Stimulated activated naive B cell treated with anti-CD40 and anti-IgM and Interleukin-4, amounts not matched to agents 10 μg/mL and 1 μg/mL and 100 μg/mL, for 72 hours (primary cell): ENCODE measurements around the gene CFAP46.
A peak's percentile ranks its signal among the peaks of the same experiment; 100 is the strongest.
"Not testable (repeated sequence)": the region's sequence is repeated elsewhere in the genome, so short reads cannot be mapped to it uniquely, and the experiment has no call there.

Experiments
- ATAC-seq, 2 donors: fragments of 150-1000 bp; cut with Tn5 transposase; replicated peaks; 2 replicates each; pipeline ENCODE4 v1.10.0; 2021; ENCODE audit warnings: moderate library complexity in 1 of 2
- DNase-seq: peaks from one replicate; pipeline ENCODE4 v3.0.0; 2021
- H3K27ac Mint-ChIP-seq: one replicate; pipeline ENCODE4 v1.8.0; 2022; ENCODE audit warnings: mild to moderate bottlenecking, mixed read lengths
- H3K27me3 Mint-ChIP-seq, 2 donors: one replicate each; pipeline ENCODE4 v1.8.0; 2022; ENCODE audit warnings: mixed read lengths in 2 of 2
- H3K36me3 Mint-ChIP-seq, 2 donors: one replicate each; pipeline ENCODE4 v1.8.0; 2022; ENCODE audit warnings: mixed read lengths in 2 of 2, mild to moderate bottlenecking in 1 of 2
- H3K4me1 Mint-ChIP-seq, 2 donors: one replicate each; pipeline ENCODE4 v1.8.0; 2022; ENCODE audit warnings: mixed read lengths in 2 of 2, mild to moderate bottlenecking in 1 of 2
- H3K4me3 Mint-ChIP-seq, 2 donors: one replicate each; pipeline ENCODE4 v1.8.0; 2022; ENCODE audit warnings: mild to moderate bottlenecking in 2 of 2, mixed read lengths in 2 of 2, moderate library complexity in 1 of 2
- H3K9me3 Mint-ChIP-seq, 2 donors: one replicate each; pipeline ENCODE4 v1.8.0; 2022; ENCODE audit warnings: mixed read lengths in 2 of 2, mild to moderate bottlenecking in 1 of 2

CFAP46 gene

GRCh38 chr10:132835848-132836233 lies 106.5 kb downstream of the CFAP46 start:
- Mint-ChIP-seq H3K4me3 (no peak overlapping the region), H3K4me1 (peaks cover 6 to 8% of the 10 kb centered on the region in 2 donors), H3K27ac (no peak overlapping the region), H3K36me3 (no peaks in the 10 kb centered on the region), H3K9me3 (no peaks in the 10 kb centered on the region), H3K27me3 (peaks cover 0 to 28% of the 10 kb centered on the region in 2 donors)
- DNase-seq (no peak), ATAC-seq (no peak)

- H3K4me3 Mint-ChIP-seq: no peak overlapping the region
- DNase-seq (no peak), ATAC-seq (no peak)
- no peak overlapping the region for H3K27ac Mint-ChIP-seq
- H3K27me3 Mint-ChIP-seq: peaks cover 0 to 31% of the 10 kb centered on the region in 2 donors
- H3K4me1 Mint-ChIP-seq: peaks cover 6 to 8% of the 10 kb centered on the region in 2 donors
- no peaks in the 10 kb centered on the region for H3K9me3 Mint-ChIP-seq
- no peaks in the 10 kb centered on the region for H3K36me3 Mint-ChIP-seq
These were observed 107.2 kb downstream of the CFAP46 start for GRCh38 chr10:132834891-132835847.

DNA sequence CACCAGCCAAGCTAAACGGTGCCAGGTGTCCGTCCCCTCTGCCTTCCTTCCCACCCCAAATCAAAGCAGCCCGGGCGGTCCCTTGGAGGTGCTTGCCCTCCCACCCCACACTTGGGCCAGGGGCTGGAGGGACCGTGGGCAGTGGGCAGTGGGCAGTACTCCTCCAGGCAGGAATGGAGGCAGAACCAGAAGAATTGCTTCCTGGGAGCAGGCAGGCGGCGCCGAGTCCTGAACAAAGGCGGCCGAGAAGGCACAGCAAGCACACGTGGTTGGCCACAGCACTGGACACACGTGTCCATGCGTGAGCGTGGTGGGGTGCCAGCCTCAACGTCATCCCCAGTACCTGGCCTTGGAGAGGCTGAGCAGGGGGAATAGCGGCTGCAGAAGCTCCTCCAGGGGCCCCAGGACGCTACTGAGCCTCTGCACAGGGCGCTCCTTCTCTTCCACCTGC lies 108.0 kb downstream of the CFAP46 start:
- peaks cover 0 to 32% of the 10 kb centered on the region in 2 donors for H3K27me3 Mint-ChIP-seq
- H3K36me3 Mint-ChIP-seq: no peaks in the 10 kb centered on the region
- H3K4me3 Mint-ChIP-seq: no peak overlapping the region
- H3K27ac Mint-ChIP-seq: no peak overlapping the region
- ATAC-seq (no peak), DNase-seq (no peak)
- no peaks in the 10 kb centered on the region for H3K9me3 Mint-ChIP-seq
- peaks cover 5 to 8% of the 10 kb centered on the region in 2 donors for H3K4me1 Mint-ChIP-seq

- no peaks in the 10 kb centered on the region for H3K36me3 Mint-ChIP-seq
- peaks cover 0 to 26% of the 10 kb centered on the region in 2 donors for H3K27me3 Mint-ChIP-seq
- H3K4me1 Mint-ChIP-seq: peaks cover 5 to 8% of the 10 kb centered on the region in 2 donors
- no peak for ATAC-seq
- no peak for DNase-seq
- no peaks in the 10 kb centered on the region for H3K9me3 Mint-ChIP-seq
- H3K27ac Mint-ChIP-seq: no peak overlapping the region
- no peak overlapping the region for H3K4me3 Mint-ChIP-seq
These were observed 108.8 kb downstream of the CFAP46 start for GRCh38 chr10:132833421-132834111.

DNA sequence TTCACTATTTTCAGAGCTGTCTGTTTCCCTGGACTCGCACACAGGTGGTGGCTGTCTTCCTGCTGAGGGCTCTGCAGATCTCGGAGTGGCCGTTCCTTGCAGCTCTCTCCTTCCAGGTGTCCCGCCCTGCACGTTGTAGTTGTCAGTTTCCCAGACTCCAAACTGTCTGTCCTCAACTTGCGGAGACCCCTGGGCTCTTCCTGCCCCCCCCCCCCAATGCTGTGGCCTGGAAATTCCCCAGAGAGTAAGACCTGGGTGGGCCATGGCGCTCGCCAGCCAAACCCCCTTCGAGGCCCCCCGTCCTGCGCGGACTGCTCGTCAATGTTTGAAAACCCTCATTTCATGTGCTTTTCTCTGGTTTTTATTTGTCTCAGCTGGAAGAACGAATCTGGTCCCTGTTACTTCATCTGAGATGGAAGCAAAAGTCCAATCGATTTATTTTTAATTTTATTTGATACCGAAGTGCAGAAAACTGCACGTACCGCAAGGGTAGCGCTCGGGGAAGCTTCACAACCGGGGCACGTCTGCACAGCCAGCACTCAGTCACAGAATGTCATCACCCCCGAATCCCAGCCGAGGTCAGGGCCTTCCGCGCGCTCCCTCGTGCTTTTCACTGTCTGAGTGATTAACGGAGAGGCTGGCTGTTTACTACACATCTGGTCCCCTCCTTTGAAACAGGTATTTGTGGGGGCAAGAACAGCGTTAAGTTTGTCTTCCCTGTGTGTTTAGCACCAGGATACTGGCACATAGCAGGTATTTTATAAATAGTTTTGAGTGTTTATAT lies 110.0 kb downstream of the CFAP46 start:
- H3K4me3 Mint-ChIP-seq: no peak overlapping the region
- DNase-seq (no peak), ATAC-seq (no peak)
- H3K27ac Mint-ChIP-seq: no peak overlapping the region
- H3K9me3 Mint-ChIP-seq: no peaks in the 10 kb centered on the region
- peaks cover 0 to 26% of the 10 kb centered on the region in 2 donors for H3K27me3 Mint-ChIP-seq
- no peaks in the 10 kb centered on the region for H3K36me3 Mint-ChIP-seq
- peaks cover 5 to 8% of the 10 kb centered on the region in 2 donors for H3K4me1 Mint-ChIP-seq

DNA sequence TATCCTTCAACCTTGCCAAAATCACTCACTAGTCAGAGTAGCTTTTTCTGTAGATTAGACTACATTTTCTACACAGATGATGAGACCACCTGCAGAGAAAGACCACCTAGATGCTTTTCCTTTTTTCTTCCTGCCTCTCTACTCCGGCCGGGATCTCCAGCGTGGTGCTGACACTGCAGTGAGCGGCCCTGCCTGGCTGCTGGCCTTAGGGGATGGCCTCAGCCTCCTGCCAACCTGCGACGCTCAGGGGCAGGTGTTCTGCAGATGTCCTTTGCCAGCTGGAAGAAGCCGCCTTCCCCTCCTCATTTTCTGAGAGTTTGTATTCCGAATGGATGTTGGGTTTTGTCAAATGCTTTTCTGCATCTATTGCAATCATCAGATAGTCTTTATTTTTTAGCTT lies 113.0 kb downstream of the CFAP46 start:
- H3K27me3 Mint-ChIP-seq: peaks cover 0 to 26% of the 10 kb centered on the region in 2 donors
- H3K27ac Mint-ChIP-seq: no peak overlapping the region
- H3K36me3 Mint-ChIP-seq: no peaks in the 10 kb centered on the region
- no peaks in the 10 kb centered on the region for H3K4me1 Mint-ChIP-seq
- DNase-seq (no peak), ATAC-seq (no peak)
- peaks cover 0 to 1% of the 10 kb centered on the region in 2 donors for H3K9me3 Mint-ChIP-seq
- H3K4me3 Mint-ChIP-seq: no peak overlapping the region

GRCh38 chr10:132828681-132829080 lies 113.7 kb downstream of the CFAP46 start:
- Mint-ChIP-seq H3K9me3 (peaks cover 0 to 1% of the 10 kb centered on the region in 2 donors), H3K4me3 (no peak overlapping the region), H3K27ac (no peak overlapping the region), H3K4me1 (no peaks in the 10 kb centered on the region), H3K27me3 (peaks cover 0 to 26% of the 10 kb centered on the region in 2 donors), H3K36me3 (no peaks in the 10 kb centered on the region)
- no peak for DNase-seq
- no peak for ATAC-seq

DNA sequence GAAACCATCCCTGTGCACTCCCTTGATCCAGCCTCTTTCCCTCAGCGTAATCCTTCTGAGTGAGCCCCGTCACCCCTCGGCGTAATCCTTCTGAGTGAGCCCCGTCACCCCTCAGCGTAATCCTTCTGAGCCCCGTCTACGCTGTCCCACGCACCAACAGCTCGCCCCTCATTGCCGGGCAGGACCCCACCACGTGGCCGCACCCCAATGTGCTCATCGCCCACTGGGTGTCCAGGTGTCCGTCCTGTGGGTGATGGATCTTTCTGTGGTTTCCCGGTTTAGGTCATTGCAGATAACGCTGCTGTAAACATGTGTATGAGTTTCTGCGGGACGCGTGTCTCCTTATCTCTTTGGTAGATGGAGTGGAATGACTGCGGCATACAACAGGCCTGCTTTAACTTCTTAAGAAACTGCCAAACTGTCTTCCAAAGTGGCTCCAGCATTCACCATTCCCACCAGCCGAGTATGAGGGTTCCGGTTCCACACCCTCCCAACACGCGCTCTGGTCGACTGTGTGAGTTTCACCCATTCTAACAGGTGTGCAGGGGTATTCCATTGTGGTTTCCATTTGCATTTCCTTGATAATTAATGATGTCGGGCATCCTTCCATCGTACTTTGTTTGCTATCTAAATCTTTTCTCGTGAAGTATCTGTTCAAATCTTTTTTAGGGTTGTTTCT lies 114.4 kb downstream of the CFAP46 start:
- no peak for DNase-seq
- Mint-ChIP-seq H3K4me1 (no peaks in the 10 kb centered on the region), H3K27me3 (peaks cover 0 to 26% of the 10 kb centered on the region in 2 donors), H3K9me3 (peaks cover 0 to 1% of the 10 kb centered on the region in 2 donors), H3K27ac (peak overlapping the region; percentile 44), H3K36me3 (no peaks in the 10 kb centered on the region), H3K4me3 (no peak overlapping the region)
- no peak for ATAC-seq

DNA sequence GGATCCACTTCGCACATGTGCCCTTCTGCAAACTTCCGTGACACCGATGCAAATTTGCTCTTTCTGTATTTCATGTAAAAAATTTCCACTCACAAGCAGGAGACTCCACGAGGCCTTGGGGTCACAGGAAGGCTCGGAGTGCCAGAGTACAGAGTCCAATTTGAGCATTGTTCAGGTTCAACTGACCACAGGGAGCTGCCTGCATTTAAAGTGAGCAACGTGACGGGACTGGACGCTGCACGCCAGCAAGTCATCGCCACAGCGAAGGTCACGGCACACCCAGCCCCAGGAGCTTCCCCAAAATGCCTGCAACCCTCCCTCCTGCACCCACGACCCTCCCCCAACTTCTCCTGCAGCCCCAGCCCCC lies 115.0 kb downstream of the CFAP46 start:
- no peak overlapping the region for H3K4me3 Mint-ChIP-seq
- peak overlapping the region; percentile 44 for H3K27ac Mint-ChIP-seq
- DNase-seq (no peak), ATAC-seq (no peak)
- peaks cover 0 to 25% of the 10 kb centered on the region in 2 donors for H3K27me3 Mint-ChIP-seq
- no peaks in the 10 kb centered on the region for H3K36me3 Mint-ChIP-seq
- H3K4me1 Mint-ChIP-seq: no peaks in the 10 kb centered on the region
- H3K9me3 Mint-ChIP-seq: peaks cover 0 to 1% of the 10 kb centered on the region in 2 donors

DNA sequence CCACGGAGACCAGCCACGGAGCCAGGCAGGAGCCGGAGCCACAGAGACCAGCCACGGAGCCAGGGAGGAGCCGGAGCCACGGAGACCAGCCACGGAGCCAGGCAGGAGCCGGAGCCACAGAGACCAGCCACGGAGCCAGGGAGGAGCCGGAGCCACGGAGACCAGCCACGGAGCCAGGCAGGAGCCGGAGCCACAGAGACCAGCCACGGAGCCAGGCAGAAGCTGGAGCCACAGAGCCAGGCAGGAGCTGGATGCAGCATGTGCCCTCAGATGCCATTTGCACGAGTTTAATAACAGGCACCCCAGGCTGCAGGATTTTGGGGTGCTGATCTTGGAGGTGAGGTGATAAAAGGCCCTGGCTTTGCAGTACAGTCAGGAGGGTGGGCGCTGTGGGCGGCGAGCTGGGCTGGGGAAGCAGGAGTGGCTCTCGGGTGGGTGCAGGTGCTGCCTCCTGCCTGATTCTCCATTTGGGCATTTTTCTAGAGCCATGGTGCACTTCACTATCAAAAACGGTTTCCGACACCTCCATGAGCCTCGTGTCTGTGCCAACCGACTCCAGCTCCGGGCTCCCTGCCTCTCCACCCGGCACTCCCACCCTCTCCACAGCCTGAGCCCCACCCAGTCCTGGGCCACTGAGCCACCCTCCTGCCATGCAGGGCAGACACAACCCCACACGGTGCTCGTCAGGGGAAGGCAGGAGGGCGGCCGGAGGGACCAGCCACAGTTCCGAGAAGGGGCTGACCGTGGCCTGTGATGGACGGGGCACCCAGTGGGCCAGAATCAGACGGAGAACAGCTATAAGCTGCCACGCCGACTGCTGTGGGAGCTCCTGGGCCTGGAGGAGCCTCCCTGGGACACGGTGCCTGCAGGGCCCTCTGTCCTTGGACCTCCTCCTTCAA lies 115.6 kb downstream of the CFAP46 start:
- Mint-ChIP-seq H3K4me3 (no peak overlapping the region), H3K4me1 (no peaks in the 10 kb centered on the region), H3K27ac (peak overlapping the region; percentile 42), H3K9me3 (peaks cover 0 to 1% of the 10 kb centered on the region in 2 donors), H3K27me3 (peaks cover 0 to 18% of the 10 kb centered on the region in 2 donors), H3K36me3 (no peaks in the 10 kb centered on the region)
- DNase-seq: no peak
- ATAC-seq: no peak

DNA sequence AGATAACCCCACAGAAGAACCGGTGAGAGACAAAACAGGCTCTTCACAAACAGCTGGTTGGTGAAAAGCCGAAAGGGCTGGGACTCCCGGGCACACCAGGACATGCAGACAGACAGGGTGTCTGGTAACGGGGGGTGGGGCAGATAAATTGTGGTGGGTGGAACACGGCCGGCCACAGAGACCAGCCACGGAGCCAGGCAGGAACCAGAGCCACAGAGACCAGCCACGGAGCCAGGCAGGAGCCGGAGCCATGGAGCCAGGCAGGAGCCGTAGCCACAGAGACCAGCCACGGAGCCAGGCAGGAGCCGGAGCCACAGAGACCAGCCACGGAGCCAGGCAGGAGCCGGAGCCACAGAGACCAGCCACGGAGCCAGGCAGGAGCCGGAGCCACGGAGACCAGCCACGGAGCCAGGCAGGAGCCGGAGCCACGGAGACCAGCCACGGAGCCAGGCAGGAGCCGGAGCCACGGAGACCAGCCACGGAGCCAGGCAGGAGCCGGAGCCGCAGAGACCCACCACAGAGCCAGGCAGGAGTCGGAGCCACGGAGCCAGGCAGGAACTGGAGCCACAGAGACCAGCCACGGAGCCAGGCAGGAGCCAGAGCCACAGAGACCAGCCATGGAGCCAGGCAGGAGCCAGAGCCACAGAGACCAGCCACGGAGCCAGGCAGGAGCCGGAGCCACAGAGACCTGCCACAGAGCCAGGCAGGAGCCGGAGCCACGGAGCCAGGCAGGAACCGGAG lies 116.4 kb downstream of the CFAP46 start:
- H3K27me3 Mint-ChIP-seq: peaks cover 0 to 10% of the 10 kb centered on the region in 2 donors
- ATAC-seq, H3K9me3 Mint-ChIP-seq, H3K4me1 Mint-ChIP-seq, H3K36me3 Mint-ChIP-seq, DNase-seq: not testable (repeated sequence)
- peak overlapping the region in 1 of 2 donors; percentile 50 for H3K4me3 Mint-ChIP-seq
- peak overlapping the region; percentile 86 for H3K27ac Mint-ChIP-seq

GRCh38 chr10:132820056-132820455 lies 122.3 kb downstream of the CFAP46 start:
- no peak for DNase-seq
- Mint-ChIP-seq H3K36me3 (no peaks in the 10 kb centered on the region), H3K27ac (no peak overlapping the region), H3K27me3 (peaks cover 8 to 9% of the 10 kb centered on the region in 2 donors), H3K4me3 (no peak overlapping the region), H3K4me1 (no peaks in the 10 kb centered on the region), H3K9me3 (no peaks in the 10 kb centered on the region)
- ATAC-seq: no peak
